GM23338 (cell line): Measurements from ENCODE around the gene SERPINB2. TPM values are rescaled to one million over a fixed set of nuclear protein-coding genes. Genes with fewer than 3 reads are reported as not detected.

Source experiments
- ATAC-seq: fragments of 200-7000 bp; cut with Tn5 transposase; 3 replicates; pipeline ENCODE4 v1.9.1; 2020
- DNase-seq: peaks from one replicate; pipeline ENCODE4 v3.0.0-alpha.2; 2015; ENCODE audit warnings: low spot score
- H2AFZ ChIP-seq: fragments of 200-600 bp; sonication (generic); 2 replicates; pipeline ENCODE4 v1.8.0; 2016; ENCODE audit warnings: antibody characterized with exemption, mild to moderate bottlenecking, moderate library complexity
- H3F3A ChIP-seq: fragments of 200-600 bp; sonication (generic); replicated peaks from 2 replicates; pipeline ENCODE4 v1.8.0; 2017; ENCODE audit warnings: antibody characterized with exemption, mixed run types, low read depth
- H3K27ac ChIP-seq: fragments of 200-600 bp; sonication (generic); 2 replicates; pipeline ENCODE4 v1.6.1; 2016; ENCODE audit warnings: low read depth
- H3K27me3 ChIP-seq: fragments of 200-600 bp; sonication (generic); 2 replicates; pipeline ENCODE4 v1.8.0; 2016; ENCODE audit warnings: mild to moderate bottlenecking, mixed run types, moderate library complexity; ENCODE audit not compliant: insufficient read depth
- H3K36me3 ChIP-seq: fragments of 200-600 bp; sonication (generic); 2 replicates; pipeline ENCODE4 v1.8.0; 2016; ENCODE audit warnings: mild to moderate bottlenecking; ENCODE audit not compliant: insufficient read depth
- H3K4me1 ChIP-seq: fragments of 200-600 bp; sonication (generic); 2 replicates; pipeline ENCODE4 v1.8.0; 2016; ENCODE audit warnings: mild to moderate bottlenecking, moderate library complexity; ENCODE audit not compliant: insufficient read depth
- H3K4me2 ChIP-seq: fragments of 200-600 bp; sonication (generic); 2 replicates; pipeline ENCODE4 v1.7.1; 2017; ENCODE audit warnings: mixed run types
- H3K4me3 ChIP-seq: fragments of 200-600 bp; sonication (generic); 2 replicates; pipeline ENCODE4 v1.6.1; 2016; ENCODE audit warnings: mixed run types
- H3K79me2 ChIP-seq: fragments of 200-600 bp; sonication (generic); replicated peaks from 2 replicates; pipeline ENCODE4 v1.8.0; 2017; ENCODE audit warnings: mild to moderate bottlenecking; ENCODE audit not compliant: insufficient read depth
- H3K9me2 ChIP-seq: fragments of 200-600 bp; sonication (generic); 2 replicates; pipeline ENCODE4 v1.8.0; 2017; ENCODE audit not compliant: insufficient read depth
- H4K20me1 ChIP-seq: fragments of 200-600 bp; sonication (generic); replicated peaks from 2 replicates; pipeline ENCODE4 v1.8.0; 2017; ENCODE audit warnings: mild to moderate bottlenecking; ENCODE audit not compliant: insufficient read depth
- H3K27ac Mint-ChIP-seq: 2 replicates; pipeline ENCODE4 v1.8.0; 2020; ENCODE audit warnings: inconsistent platforms, mild to moderate bottlenecking, moderate library complexity, mixed read lengths
- H3K27me3 Mint-ChIP-seq: 3 replicates; pipeline ENCODE4 v1.8.0; 2022; ENCODE audit warnings: low read depth, mild to moderate bottlenecking, moderate library complexity, mixed read lengths, inconsistent platforms; ENCODE audit not compliant: insufficient read depth, poor library complexity
- H3K36me3 Mint-ChIP-seq: 3 replicates; pipeline ENCODE4 v1.8.0; 2021; ENCODE audit warnings: low read depth, mild to moderate bottlenecking, inconsistent platforms, moderate library complexity, mixed read lengths
- H3K4me1 Mint-ChIP-seq: 3 replicates; pipeline ENCODE4 v1.8.0; 2020; ENCODE audit warnings: mild to moderate bottlenecking, inconsistent platforms, mixed read lengths
- H3K4me3 Mint-ChIP-seq: 3 replicates; pipeline ENCODE4 v1.8.0; 2021; ENCODE audit warnings: moderate library complexity, mild to moderate bottlenecking, inconsistent platforms, mixed read lengths
- H3K9me3 Mint-ChIP-seq: 3 replicates; pipeline ENCODE4 v1.8.0; 2020; ENCODE audit warnings: moderate library complexity, mild to moderate bottlenecking, inconsistent platforms, mixed read lengths
- CREB1 ChIP-seq: fragments of 250-450 bp; sonication (Bioruptor Pico); IDR thresholded peaks from 2 replicates; pipeline ENCODE4 v1.5.0; 2020; ENCODE audit warnings: low read depth, mild to moderate bottlenecking, moderate library complexity
- CTCF ChIP-seq, 2 experiments: fragments of 200-600 bp in 1 of 2; sonication (generic) in 1 of 2; conservative IDR thresholded peaks; 2 replicates each; pipeline versions ENCODE4 v1.5.1 to v1.6.1; 2016 to 2017; ENCODE audit warnings: antibody characterized with exemption in 2 of 2, low read depth in 2 of 2, mild to moderate bottlenecking in 2 of 2, moderate library complexity in 1 of 2
- EZH2 ChIP-seq: fragments of 200-600 bp; sonication (generic); IDR thresholded peaks from one replicate; pipeline ENCODE4 v1.8.0; 2017; ENCODE audit warnings: antibody characterized with exemption, mild to moderate bottlenecking, low read depth; ENCODE audit not compliant: unreplicated experiment
- JUNB ChIP-seq: IDR thresholded peaks from one replicate; pipeline ENCODE4 v1.6.1; 2016; ENCODE audit warnings: antibody characterized with exemption; ENCODE audit not compliant: unreplicated experiment
- POLR2AphosphoS5 ChIP-seq: IDR thresholded peaks from 2 replicates; pipeline ENCODE4 v1.6.1; 2016; ENCODE audit warnings: antibody characterized with exemption, low read depth
- ZNF331 ChIP-seq: fragments of 250-450 bp; sonication (Bioruptor Pico); IDR thresholded peaks from 2 replicates; pipeline ENCODE4 v1.5.0; 2020; ENCODE audit warnings: low read depth, mild to moderate bottlenecking, moderate library complexity
- polyA plus RNA-seq: library from polyadenylated mRNA; unstranded; fragments of >200 nt; fragmentation: Nextera tagmentation; extraction: Ambion mirVana; gene quantifications from 2 replicates; pipeline ENCODE4 v1.2.1, GENCODE V29; 2016
- total RNA-seq: library from RNA; depleted of rRNA; stranded (reverse); fragments of >200 nt; shearing (Covaris generic); gene quantifications from 2 replicates; pipeline ENCODE4 v1.2.3, GENCODE V29; 2014
- TF ChIP-seq, protein P1 (sequence below): fragments of 250-450 bp; sonication (Bioruptor Pico); IDR thresholded peaks from 2 replicates; pipeline ENCODE4 v1.5.0; 2020; ENCODE audit warnings: mild to moderate bottlenecking, moderate library complexity
- TF ChIP-seq, protein P2 (sequence below): IDR thresholded peaks from one replicate; pipeline ENCODE4 v1.6.1; 2018; ENCODE audit warnings: antibody characterized with exemption; ENCODE audit not compliant: unreplicated experiment

The SERPINB2 gene
- total and polyA plus RNA-seq, 2 experiments from 2014 or later: not detected

DNA sequence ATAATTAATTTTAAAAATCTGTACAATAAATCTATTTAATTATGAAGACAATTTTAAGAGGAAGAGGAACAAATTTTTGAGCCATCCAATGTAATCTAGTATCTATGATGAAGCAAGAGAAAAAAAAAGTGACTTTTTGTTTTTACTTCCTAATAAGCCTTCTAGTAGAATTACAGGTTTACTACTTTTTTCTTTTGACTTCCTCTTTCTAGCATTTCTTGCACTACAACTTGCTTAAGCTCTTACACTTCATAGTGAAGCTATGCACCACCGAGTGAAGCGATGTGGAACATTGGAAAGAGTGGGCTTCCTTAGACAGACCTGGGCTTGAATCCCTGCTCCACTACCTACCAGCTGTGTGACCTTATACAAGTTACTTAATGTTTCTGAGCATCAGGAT, 2.1 kb downstream of the SERPINB2 start (continued):
- TF ChIP-seq, protein P1, sequence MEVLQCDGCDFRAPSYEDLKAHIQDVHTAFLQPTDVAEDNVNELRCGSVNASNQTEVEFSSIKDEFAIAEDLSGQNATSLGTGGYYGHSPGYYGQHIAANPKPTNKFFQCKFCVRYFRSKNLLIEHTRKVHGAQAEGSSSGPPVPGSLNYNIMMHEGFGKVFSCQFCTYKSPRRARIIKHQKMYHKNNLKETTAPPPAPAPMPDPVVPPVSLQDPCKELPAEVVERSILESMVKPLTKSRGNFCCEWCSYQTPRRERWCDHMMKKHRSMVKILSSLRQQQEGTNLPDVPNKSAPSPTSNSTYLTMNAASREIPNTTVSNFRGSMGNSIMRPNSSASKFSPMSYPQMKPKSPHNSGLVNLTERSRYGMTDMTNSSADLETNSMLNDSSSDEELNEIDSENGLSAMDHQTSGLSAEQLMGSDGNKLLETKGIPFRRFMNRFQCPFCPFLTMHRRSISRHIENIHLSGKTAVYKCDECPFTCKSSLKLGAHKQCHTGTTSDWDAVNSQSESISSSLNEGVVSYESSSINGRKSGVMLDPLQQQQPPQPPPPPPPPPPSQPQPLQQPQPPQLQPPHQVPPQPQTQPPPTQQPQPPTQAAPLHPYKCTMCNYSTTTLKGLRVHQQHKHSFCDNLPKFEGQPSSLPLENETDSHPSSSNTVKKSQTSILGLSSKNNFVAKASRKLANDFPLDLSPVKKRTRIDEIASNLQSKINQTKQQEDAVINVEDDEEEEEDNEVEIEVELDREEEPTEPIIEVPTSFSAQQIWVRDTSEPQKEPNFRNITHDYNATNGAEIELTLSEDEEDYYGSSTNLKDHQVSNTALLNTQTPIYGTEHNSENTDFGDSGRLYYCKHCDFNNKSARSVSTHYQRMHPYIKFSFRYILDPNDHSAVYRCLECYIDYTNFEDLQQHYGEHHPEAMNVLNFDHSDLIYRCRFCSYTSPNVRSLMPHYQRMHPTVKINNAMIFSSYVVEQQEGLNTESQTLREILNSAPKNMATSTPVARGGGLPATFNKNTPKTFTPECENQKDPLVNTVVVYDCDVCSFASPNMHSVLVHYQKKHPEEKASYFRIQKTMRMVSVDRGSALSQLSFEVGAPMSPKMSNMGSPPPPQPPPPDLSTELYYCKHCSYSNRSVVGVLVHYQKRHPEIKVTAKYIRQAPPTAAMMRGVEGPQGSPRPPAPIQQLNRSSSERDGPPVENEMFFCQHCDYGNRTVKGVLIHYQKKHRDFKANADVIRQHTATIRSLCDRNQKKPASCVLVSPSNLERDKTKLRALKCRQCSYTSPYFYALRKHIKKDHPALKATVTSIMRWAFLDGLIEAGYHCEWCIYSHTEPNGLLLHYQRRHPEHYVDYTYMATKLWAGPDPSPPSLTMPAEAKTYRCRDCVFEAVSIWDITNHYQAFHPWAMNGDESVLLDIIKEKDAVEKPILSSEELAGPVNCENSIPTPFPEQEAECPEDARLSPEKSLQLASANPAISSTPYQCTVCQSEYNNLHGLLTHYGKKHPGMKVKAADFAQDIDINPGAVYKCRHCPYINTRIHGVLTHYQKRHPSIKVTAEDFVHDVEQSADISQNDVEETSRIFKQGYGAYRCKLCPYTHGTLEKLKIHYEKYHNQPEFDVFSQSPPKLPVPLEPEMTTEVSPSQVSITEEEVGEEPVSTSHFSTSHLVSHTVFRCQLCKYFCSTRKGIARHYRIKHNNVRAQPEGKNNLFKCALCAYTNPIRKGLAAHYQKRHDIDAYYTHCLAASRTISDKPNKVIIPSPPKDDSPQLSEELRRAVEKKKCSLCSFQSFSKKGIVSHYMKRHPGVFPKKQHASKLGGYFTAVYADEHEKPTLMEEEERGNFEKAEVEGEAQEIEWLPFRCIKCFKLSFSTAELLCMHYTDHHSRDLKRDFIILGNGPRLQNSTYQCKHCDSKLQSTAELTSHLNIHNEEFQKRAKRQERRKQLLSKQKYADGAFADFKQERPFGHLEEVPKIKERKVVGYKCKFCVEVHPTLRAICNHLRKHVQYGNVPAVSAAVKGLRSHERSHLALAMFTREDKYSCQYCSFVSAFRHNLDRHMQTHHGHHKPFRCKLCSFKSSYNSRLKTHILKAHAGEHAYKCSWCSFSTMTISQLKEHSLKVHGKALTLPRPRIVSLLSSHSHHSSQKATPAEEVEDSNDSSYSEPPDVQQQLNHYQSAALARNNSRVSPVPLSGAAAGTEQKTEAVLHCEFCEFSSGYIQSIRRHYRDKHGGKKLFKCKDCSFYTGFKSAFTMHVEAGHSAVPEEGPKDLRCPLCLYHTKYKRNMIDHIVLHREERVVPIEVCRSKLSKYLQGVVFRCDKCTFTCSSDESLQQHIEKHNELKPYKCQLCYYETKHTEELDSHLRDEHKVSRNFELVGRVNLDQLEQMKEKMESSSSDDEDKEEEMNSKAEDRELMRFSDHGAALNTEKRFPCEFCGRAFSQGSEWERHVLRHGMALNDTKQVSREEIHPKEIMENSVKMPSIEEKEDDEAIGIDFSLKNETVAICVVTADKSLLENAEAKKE (CRISPR knock-in tag): no peak
- TF ChIP-seq EZH2: no peak
- no peak for TF ChIP-seq POLR2AphosphoS5
- no peak for TF ChIP-seq JUNB
- TF ChIP-seq ZNF331: no peak

- Mint-ChIP-seq H3K4me1 (no peaks in the 10 kb centered on the region), H3K9me3 (no peaks in the 10 kb centered on the region), H3K36me3 (no peaks in the 10 kb centered on the region), H3K4me3 (no peak overlapping the region), H3K27me3 (no peaks in the 10 kb centered on the region), H3K27ac (no peak overlapping the region)
- H3K4me2 ChIP-seq: no peak overlapping the region
- no peaks in the 10 kb centered on the region; the same call in 1 of the 2 replicates for H3K9me2 ChIP-seq
- no peaks in the 10 kb centered on the region for H3K36me3 ChIP-seq
- H3K4me1 ChIP-seq: no peaks in the 10 kb centered on the region
- H3K27ac ChIP-seq: no peak overlapping the region
- DNase-seq (no peak), ATAC-seq (no peak)
- no peaks in the 10 kb centered on the region for H3K79me2 ChIP-seq
- no peaks in the 10 kb centered on the region for H4K20me1 ChIP-seq
- H3K4me3 ChIP-seq: no peak overlapping the region
- H2AFZ ChIP-seq: no peak overlapping the region
- no peaks in the 10 kb centered on the region for H3F3A ChIP-seq
- H3K27me3 ChIP-seq: no peaks in the 10 kb centered on the region
- no peak for TF ChIP-seq CTCF (conservative IDR thresholded peaks at IDR 0.05; ENCODE audit: low read depth in 2 of 2)
- TF ChIP-seq CREB1 (CRISPR knock-in tag): no peak
- TF ChIP-seq, protein P2, sequence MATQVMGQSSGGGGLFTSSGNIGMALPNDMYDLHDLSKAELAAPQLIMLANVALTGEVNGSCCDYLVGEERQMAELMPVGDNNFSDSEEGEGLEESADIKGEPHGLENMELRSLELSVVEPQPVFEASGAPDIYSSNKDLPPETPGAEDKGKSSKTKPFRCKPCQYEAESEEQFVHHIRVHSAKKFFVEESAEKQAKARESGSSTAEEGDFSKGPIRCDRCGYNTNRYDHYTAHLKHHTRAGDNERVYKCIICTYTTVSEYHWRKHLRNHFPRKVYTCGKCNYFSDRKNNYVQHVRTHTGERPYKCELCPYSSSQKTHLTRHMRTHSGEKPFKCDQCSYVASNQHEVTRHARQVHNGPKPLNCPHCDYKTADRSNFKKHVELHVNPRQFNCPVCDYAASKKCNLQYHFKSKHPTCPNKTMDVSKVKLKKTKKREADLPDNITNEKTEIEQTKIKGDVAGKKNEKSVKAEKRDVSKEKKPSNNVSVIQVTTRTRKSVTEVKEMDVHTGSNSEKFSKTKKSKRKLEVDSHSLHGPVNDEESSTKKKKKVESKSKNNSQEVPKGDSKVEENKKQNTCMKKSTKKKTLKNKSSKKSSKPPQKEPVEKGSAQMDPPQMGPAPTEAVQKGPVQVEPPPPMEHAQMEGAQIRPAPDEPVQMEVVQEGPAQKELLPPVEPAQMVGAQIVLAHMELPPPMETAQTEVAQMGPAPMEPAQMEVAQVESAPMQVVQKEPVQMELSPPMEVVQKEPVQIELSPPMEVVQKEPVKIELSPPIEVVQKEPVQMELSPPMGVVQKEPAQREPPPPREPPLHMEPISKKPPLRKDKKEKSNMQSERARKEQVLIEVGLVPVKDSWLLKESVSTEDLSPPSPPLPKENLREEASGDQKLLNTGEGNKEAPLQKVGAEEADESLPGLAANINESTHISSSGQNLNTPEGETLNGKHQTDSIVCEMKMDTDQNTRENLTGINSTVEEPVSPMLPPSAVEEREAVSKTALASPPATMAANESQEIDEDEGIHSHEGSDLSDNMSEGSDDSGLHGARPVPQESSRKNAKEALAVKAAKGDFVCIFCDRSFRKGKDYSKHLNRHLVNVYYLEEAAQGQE: no peak
Measured at GRCh38 chr18:63890237-63890949, 2.9 kb downstream of the SERPINB2 start.
